GM12878 (cell line): ENCODE data around the gene KIF21B. TPM values are rescaled to one million over a fixed set of nuclear protein-coding genes. Genes with fewer than 3 reads are reported as not detected.

ENCODE experiments used
- ATAC-seq: fragments of 200-7000 bp; cut with Tn5 transposase; 3 replicates; pipeline ENCODE4 v1.9.1; 2020; ENCODE audit warnings: mild to moderate bottlenecking, moderate library complexity
- BruUV-seq: library from RNA; stranded (reverse); fragments of 400-500 nt; replicated peaks from 2 replicates; lab custom pipeline; 2021; lab: Mats Ljungman, UMichigan
- CTCF ChIA-PET: fragments of 300-600 bp; sonication (Branson Sonifier 250); formaldehyde crosslinking; extraction: SDS; loops from one replicate; lab custom pipeline; 2021; ENCODE audit warnings: inconsistent platforms; lab: Yijun Ruan, JAX
- POLR2A ChIA-PET: fragments of 350-600 bp; formaldehyde crosslinking; extraction: SDS; loops from one replicate; lab custom pipeline; 2021; ENCODE audit warnings: inconsistent platforms; lab: Charles Lee
- RAD21 ChIA-PET: fragments of 300-600 bp; sonication (Branson Sonifier 250); formaldehyde crosslinking; loops from one replicate; lab custom pipeline; 2023; ENCODE audit warnings: antibody characterized with exemption; ENCODE audit not compliant: unreplicated experiment; lab: Charles Lee
- SMC1A ChIA-PET: fragments of 300-600 bp; sonication (Branson Sonifier 250); formaldehyde crosslinking; loops from one replicate; lab custom pipeline; 2023; ENCODE audit not compliant: unreplicated experiment, uncharacterized antibody; lab: Charles Lee
- DNase-seq: peaks from one replicate; pipeline ENCODE4 v3.0.0-alpha.2; 2011; ENCODE audit warnings: low read depth, low spot score
- FAIRE-seq: peaks from 3 replicates; lab custom pipeline; 2011; peaks lifted over from hg19 to GRCh38; lab: Jason Lieb, UNC
- H2AFZ ChIP-seq: 2 replicates; pipeline ENCODE4 v1.6.0; 2011; ENCODE audit warnings: low read depth, low read length, control low read depth; ENCODE audit not compliant: control insufficient read depth
- H3K27ac ChIP-seq: 2 replicates; pipeline ENCODE4 v1.5.1; 2011; ENCODE audit warnings: control low read depth; ENCODE audit not compliant: control insufficient read depth, insufficient read depth
- H3K27me3 ChIP-seq, 2 experiments: replicated peaks in 1 of 2; 2 replicates each; pipeline versions ENCODE4 v1.6.0 to v1.6.1; 2011; ENCODE audit warnings: low read length in 1 of 2; ENCODE audit not compliant: control insufficient read depth in 2 of 2, insufficient read depth in 2 of 2
- H3K36me3 ChIP-seq, 2 experiments: 2 replicates each; pipeline ENCODE4 v1.5.1; 2011; ENCODE audit warnings: low read length in 1 of 2; ENCODE audit not compliant: control insufficient read depth in 2 of 2, insufficient read depth in 2 of 2
- H3K4me1 ChIP-seq: 2 replicates; pipeline ENCODE4 v1.6.1; 2011; ENCODE audit warnings: mild to moderate bottlenecking, low read length, moderate library complexity, mixed read lengths; ENCODE audit not compliant: control insufficient read depth, insufficient read depth
- H3K4me2 ChIP-seq: 2 replicates; pipeline ENCODE4 v1.6.0; 2011; ENCODE audit warnings: control low read depth; ENCODE audit not compliant: control insufficient read depth, insufficient read depth
- H3K4me3 ChIP-seq: fragments of 200-600 bp; sonication (generic); 2 replicates; pipeline ENCODE4 v1.5.1; 2016
- H3K79me2 ChIP-seq: 2 replicates; pipeline ENCODE4 v1.6.0; 2011; ENCODE audit warnings: low read length; ENCODE audit not compliant: control insufficient read depth, insufficient read depth
- H3K9ac ChIP-seq: 2 replicates; pipeline ENCODE4 v1.8.0; 2011; ENCODE audit warnings: low read length, control low read depth, mixed read lengths; ENCODE audit not compliant: control insufficient read depth, insufficient read depth
- H3K9me3 ChIP-seq: replicated peaks from 3 replicates; pipeline ENCODE4 v1.5.1; 2011; ENCODE audit warnings: mild to moderate bottlenecking, low read length; ENCODE audit not compliant: control insufficient read depth, insufficient read depth
- H4K20me1 ChIP-seq: 2 replicates; pipeline ENCODE4 v1.6.0; 2011; ENCODE audit not compliant: control insufficient read depth, insufficient read depth
- E2F4 ChIP-seq: IDR thresholded peaks from 2 replicates; pipeline ENCODE4 v1.6.1; 2012; ENCODE audit warnings: low read depth, low read length, improper control_type of control experiment
- NRF1 ChIP-seq: conservative IDR thresholded peaks from 2 replicates; pipeline ENCODE4 v1.6.1; 2011; ENCODE audit warnings: mild to moderate bottlenecking, low read depth, low read length, improper control_type of control experiment
- WRNIP1 ChIP-seq: IDR thresholded peaks from 2 replicates; pipeline ENCODE4 v1.6.1; 2011; ENCODE audit warnings: low read depth, low read length, improper control_type of control experiment, borderline replicate concordance
- WGBS: methylation state at CpG from one replicate; pipeline ENCODE4 v1.1.6; 2016; ENCODE audit warnings: low lambda C conversion rate; ENCODE audit not compliant: insufficient replicate concordance, insufficient coverage; ENCODE audit errors: missing lambda C conversion rate; 5-methylcytosine and 5-hydroxymethylcytosine counted together
- in situ Hi-C: fragments of 300-500 bp; cut with MboI; formaldehyde crosslinking; loops from 9 replicates; pipeline ENCODE4 v1.14.3; 2018; ENCODE audit warnings: mixed read lengths
- intact Hi-C: fragments of 100-400 bp; cut with micrococcal nuclease; formaldehyde crosslinking; loops from one replicate; pipeline ENCODE4 v1.14.2; 2022; ENCODE audit not compliant: unreplicated experiment
- polyA plus RNA-seq, 11 experiments: library from polyadenylated mRNA; depleted of rRNA in 4 of 11; unstranded in 6 of 11; stranded (reverse) in 5 of 11; fragments of >200 nt; fragmentation: Nextera tagmentation in 4 of 11; fragmentation: Illumina TruSeq in 1 of 11; extraction: Ambion mirVana in 4 of 11; extraction: Trizol in 1 of 11; gene quantifications; 1 replicate in 1 of 11; 2 replicates in 10 of 11; pipeline versions ENCODE4 v1.2.1 to v1.2.3, GENCODE V29; 2011 to 2016; ENCODE audit warnings: inconsistent platforms in 2 of 11, missing spikeins in 2 of 11, low read depth in 1 of 11
- total RNA-seq, 4 experiments: library from RNA; depleted of rRNA in 3 of 4; stranded (reverse); fragments of >200 nt in 3 of 4; fragmentation: Illumina TruSeq in 1 of 4; extraction: Trizol in 1 of 4; gene quantifications; 2 replicates each; pipeline versions ENCODE4 v1.2.1 to v1.2.3, GENCODE V29; 2013 to 2021

Gene KIF21B
- total and polyA plus RNA-seq, 10 of the 15 experiments (the other 5 are each of a cell fraction or from before 2014, with no cell fraction given): 2.3 to 47.7 (median 12.6) TPM

GRCh38 chr1:201051399-201051798 lies 27.9 kb upstream of the KIF21B start:
- intact Hi-C loops (no loop called here), in situ Hi-C loops (no loop called here)
- WGBS: 70% methylated on average over 2 of the region's 2 CpGs
- no peaks in the 10 kb centered on the region; the same call in 1 of the 2 replicates for H3K4me1 ChIP-seq
- H3K79me2 ChIP-seq: no peaks in the 10 kb centered on the region
- no peak overlapping the region for H3K27ac ChIP-seq
- no peak for DNase-seq
- SMC1A ChIA-PET: interaction anchor here (1.0 to 4.7 kb wide), 2 partner anchors 13 to 80 kb away, joined by 3 to 24 read pairs; no protein-coding TSS in a partner anchor
- no peaks in the 10 kb centered on the region for H4K20me1 ChIP-seq
- no TSS peak for BruUV-seq
- no peak overlapping the region for H3K4me3 ChIP-seq
- RAD21 ChIA-PET: interaction anchor here (0.7 to 1.5 kb wide), 2 partner anchors 10 to 80 kb away, joined by 3 to 5 read pairs; no protein-coding TSS in a partner anchor
- H2AFZ ChIP-seq: no peak overlapping the region
- CTCF ChIA-PET: interaction anchor here (1.2 to 14.5 kb wide), 4 partner anchors 10 to 80 kb away, joined by 3 to 199 read pairs (median 12); no protein-coding TSS in a partner anchor
- POLR2A ChIA-PET: interaction anchor here (0.6 to 0.9 kb wide), 2 partner anchors 39 to 470 kb away, joined by 3 to 4 read pairs; no protein-coding TSS in a partner anchor
- H3K4me2 ChIP-seq: no peak overlapping the region
- no peaks in the 10 kb centered on the region for H3K9me3 ChIP-seq
- no peak overlapping the region for H3K9ac ChIP-seq
- TF ChIP-seq NRF1 (no peak), WRNIP1 (no peak)
- no peak for ATAC-seq
- H3K36me3 ChIP-seq: no peaks in the 10 kb centered on the region
- peaks cover 5 to 7% of the 10 kb centered on the region in 2 experiments; a peak in 3 of 4 replicates for H3K27me3 ChIP-seq
- FAIRE-seq: no peak

DNA sequence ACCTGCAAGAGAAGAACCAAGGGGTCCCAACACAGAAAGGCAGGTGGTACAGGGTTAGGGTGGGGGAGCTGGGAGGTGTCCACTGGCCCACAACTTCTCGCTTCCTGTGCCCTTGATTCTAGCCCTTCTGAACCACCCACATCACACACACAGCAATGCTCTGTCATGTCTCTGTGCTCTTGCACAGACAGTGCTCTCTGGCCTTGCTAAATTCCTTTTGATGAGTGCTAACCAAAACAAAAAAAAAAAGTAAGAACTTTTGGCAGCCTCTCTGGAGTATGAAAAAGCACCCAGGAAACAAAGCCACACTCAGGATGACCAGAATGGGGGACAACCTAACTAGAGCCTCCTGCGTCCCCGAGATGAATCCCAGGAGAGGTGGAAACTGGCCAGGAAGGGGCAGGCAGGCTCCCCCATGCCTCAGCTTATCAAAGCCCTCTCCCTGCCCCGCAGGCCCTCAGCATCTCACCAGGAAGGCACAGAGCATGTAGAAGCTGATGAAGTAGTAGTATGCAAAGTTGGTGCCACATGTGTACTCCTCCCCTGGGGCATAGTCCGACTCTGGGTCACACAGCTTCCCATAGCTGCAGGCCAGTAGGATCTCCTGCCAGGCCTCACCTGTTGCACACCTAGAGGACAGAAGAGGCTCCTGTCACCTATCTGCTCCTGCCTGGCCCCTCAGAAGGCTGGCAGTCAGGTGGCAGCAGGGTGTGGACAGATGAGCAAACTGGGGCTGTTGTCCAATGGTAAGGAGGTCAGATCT lies 27.2 kb upstream of the KIF21B start:
- no peaks in the 10 kb centered on the region for H3K36me3 ChIP-seq
- no peak for TF ChIP-seq E2F4
- H3K27ac ChIP-seq: no peak overlapping the region
- ATAC-seq: peak; percentile 22; the same call in 2 of the 3 replicates
- H3K79me2 ChIP-seq: no peaks in the 10 kb centered on the region
- SMC1A ChIA-PET: interaction anchor here (2.9 to 4.7 kb wide), 2 partner anchors 71 to 79 kb away, joined by 10 to 24 read pairs; no protein-coding TSS in a partner anchor
- H3K4me1 ChIP-seq: no peaks in the 10 kb centered on the region
- intact Hi-C loops (no loop called here), in situ Hi-C loops (no loop called here)
- no peak overlapping the region for H3K4me2 ChIP-seq
- H2AFZ ChIP-seq: no peak overlapping the region
- 4% methylated on average over 5 of the region's 5 CpGs for WGBS
- FAIRE-seq: no peak
- BruUV-seq: no TSS peak
- RAD21 ChIA-PET: interaction anchor here (0.6 to 3.6 kb wide), 3 partner anchors 9 to 79 kb away, joined by 3 to 19 read pairs (median 3); no protein-coding TSS in a partner anchor
- H4K20me1 ChIP-seq: no peaks in the 10 kb centered on the region
- peaks cover 5 to 7% of the 10 kb centered on the region in 2 experiments; a peak in 3 of 4 replicates for H3K27me3 ChIP-seq
- POLR2A ChIA-PET: interaction anchor here (0.6 to 1.6 kb wide), 3 partner anchors 40 to 469 kb away, joined by 3 to 7 read pairs (median 4); no protein-coding TSS in a partner anchor
- H3K9me3 ChIP-seq: no peaks in the 10 kb centered on the region
- no peak overlapping the region for H3K4me3 ChIP-seq
- no peak overlapping the region for H3K9ac ChIP-seq
- CTCF ChIA-PET: interaction anchor here (0.9 to 18.1 kb wide), 6 partner anchors 9 to 79 kb away, joined by 3 to 250 read pairs (median 12); partner anchors contain the start of gene KIF21B
- no peak for DNase-seq
